Middle frontal gyrus (tissue), 1 donor: Measurements from ENCODE around the gene FOLR1.
"Not testable (repeated sequence)": the region's sequence is repeated elsewhere in the genome, so short reads cannot be mapped to it uniquely, and the experiment has no call there.

Source experiments
- DNase-seq: peaks from one replicate; pipeline ENCODE4 v3.0.0-alpha.2; 2015; ENCODE audit warnings: low spot score; ENCODE audit errors: extremely low spot score

The FOLR1 gene

DNA sequence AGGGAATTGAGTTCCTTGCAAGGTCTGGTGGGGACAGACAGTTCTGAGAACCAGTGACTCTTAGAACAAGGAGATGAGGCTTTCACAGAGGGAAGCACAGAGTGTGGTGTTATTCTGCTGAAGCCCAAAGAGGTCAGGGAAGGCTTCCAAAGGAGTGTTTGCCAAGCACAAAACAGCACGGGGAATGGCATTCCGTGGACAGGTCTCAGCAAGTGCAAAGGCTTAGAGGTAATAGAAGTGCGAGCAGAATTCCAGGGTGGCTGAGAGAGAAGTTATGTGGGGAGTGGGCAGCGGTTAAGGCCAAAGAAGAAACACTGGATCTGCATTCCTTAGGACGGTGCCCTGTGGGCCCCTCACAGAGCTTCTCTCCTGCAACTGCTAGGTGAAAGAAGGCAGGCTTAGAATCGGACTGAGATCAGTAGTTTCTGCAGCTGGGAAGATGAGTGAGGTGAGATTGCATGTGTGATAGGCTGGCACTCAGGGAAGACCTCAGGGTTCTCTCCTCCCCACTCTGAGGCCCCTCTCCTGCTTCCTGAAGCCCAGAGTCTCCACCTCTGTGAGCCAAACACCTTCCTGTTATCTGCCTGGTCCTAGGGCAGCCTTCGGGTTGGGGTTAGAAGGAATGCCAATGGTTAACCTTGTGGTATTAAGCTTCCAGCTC is 10.9 kb upstream of the FOLR1 start:
- DNase-seq, result not testable (repeated sequence)

- not testable (repeated sequence) for DNase-seq
These were observed 10.4 kb upstream of the FOLR1 start for GRCh38 chr11:72181553-72181958.

- DNase-seq, result no peak
These were observed 3.7 kb upstream of the FOLR1 start for GRCh38 chr11:72188267-72188666.

DNA sequence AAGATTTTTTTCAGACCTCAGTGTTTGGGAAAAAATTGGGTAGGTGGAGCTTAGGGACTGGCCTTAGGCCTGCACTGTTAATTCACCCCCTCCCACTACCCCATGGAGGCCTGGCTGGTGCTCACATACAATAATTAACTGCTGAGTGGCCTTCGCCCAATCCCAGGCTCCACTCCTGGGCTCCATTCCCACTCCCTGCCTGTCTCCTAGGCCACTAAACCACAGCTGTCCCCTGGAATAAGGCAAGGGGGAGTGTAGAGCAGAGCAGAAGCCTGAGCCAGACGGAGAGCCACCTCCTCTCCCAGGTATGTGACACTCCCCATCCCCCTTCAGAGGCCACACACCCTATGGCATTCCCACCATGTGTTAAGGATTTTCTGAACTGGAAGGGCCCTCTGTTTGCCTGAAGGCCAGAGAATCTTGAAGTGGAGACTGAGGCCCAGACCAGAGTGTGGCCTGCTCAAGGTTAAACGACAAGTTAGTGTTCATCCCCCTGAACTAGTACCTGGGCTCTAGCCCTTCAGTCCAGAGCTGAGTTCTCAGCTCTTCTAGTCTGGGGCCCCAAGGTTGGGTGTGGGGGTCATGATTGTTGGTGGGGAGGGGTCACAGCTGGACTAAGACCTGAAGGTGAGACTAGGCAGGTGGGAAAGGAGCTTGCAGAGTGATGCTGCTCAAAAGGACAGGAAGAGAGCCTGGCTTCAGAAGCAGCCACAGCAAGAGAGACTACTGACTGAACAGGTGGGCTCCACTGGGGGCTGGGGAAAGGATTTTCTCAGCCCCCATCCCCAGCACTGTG is 2.3 kb upstream of the FOLR1 start:
- no peak for DNase-seq

DNA sequence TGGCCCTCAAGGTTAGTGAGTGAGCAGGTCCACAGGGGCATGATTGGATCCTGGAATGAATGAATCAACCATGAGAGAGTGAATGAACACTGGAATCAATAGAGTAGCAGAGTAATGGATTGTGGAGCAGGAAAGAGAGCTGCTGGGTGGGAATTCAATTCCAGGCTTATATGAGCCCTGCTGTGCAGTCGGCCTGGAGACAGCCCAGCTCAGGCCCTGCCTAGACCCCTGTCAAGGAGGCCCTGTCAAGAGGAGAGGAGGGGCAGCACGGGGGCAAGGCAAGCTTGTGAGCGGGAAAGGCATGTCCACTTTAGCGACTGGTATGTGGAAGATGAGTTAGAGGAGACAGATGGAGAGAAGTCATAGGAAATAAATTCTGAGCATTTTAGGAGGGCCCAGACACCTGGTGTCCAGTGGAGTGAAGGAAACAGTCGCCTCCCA is 1.3 kb upstream of the FOLR1 start:
- DNase-seq, result no peak

GRCh38 chr11:72195518-72196270 is 3.8 kb downstream of the FOLR1 start:
- DNase-seq, result no peak

GRCh38 chr11:72201445-72201844 is 9.5 kb downstream of the FOLR1 start:
- not testable (repeated sequence) for DNase-seq

GRCh38 chr11:72202571-72202970 is 10.6 kb downstream of the FOLR1 start:
- DNase-seq, result no peak

GRCh38 chr11:72203163-72203562 is 11.2 kb downstream of the FOLR1 start:
- no peak for DNase-seq

DNA sequence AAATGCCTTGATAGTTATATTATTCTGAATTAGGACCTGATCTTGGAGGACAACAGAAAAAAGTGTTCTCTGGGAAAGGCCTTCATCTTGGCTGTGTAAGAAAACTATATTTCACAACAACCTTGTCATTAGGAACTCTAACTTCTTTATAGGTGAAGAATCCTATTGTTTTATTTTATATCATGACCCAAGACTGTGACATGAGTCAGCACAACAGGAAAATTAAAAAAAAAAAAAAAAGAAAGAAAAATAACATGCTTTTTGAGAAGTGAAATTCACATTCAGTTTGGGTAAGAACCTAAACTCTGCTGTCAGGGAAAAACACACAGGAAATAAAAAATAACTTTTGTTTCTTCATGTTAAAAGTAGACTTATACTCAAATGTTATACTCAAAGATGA is 12.9 kb downstream of the FOLR1 start:
- DNase-seq, result no peak

DNA sequence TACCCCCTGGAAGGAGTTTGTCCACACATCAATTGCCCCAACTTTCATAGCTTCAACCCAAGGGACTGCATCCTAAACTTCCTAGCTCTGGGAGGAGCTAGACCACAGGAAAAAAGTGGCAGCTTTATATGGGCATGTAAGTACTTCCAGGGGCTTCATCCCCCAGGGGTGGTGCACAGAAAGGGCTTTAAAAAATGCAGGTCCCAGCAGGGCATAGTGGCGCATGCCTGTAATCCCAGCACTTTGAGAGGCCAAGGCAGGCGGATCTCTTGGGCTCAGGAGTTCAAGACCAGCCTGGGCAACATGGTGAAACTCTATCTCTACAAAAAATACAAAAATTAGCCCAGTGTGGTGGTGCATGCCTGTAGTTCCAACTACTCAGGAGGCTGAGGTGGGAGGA is 14.9 kb downstream of the FOLR1 start:
- not testable (repeated sequence) for DNase-seq

DNA sequence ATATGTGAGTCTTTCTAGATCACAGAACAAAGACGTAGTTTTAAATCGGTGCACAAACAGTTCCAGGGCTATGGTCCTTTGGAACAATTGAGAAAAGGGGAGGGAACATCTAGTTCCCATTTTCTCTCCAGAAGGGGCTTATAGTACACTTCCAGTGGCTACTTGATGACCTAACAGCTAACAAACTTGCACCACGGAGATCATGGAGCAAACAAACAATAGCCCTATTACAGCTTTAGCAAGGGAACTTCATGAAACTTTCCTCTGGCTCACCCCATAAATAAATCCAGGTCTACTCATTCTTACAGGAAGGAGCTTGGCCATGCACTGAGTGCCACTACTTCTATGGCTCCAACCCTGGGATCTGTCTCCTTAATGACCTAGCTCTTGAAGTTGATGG is 16.3 kb downstream of the FOLR1 start:
- DNase-seq, result no peak

- DNase-seq, result no peak
These were observed 17.2 kb downstream of the FOLR1 start for GRCh38 chr11:72209101-72209500.

- DNase-seq, result no peak
These were observed 24.7 kb downstream of the FOLR1 start, which contains the start of gene FOLR2 for GRCh38 chr11:72216638-72217037. Gene FOLR2, plus strand, starts transcription at chr11:72216794. Its CDS starts 1,791 bp downstream, at chr11:72218585.

- DNase-seq, result no peak
These were observed 25.9 kb downstream of the FOLR1 start for GRCh38 chr11:72217841-72218240.

- DNase-seq, result no peak
These were observed 26.4 kb downstream of the FOLR1 start for GRCh38 chr11:72218251-72218745.

GRCh38 chr11:72220696-72221363 is 28.9 kb downstream of the FOLR1 start:
- DNase-seq, result no peak

DNA sequence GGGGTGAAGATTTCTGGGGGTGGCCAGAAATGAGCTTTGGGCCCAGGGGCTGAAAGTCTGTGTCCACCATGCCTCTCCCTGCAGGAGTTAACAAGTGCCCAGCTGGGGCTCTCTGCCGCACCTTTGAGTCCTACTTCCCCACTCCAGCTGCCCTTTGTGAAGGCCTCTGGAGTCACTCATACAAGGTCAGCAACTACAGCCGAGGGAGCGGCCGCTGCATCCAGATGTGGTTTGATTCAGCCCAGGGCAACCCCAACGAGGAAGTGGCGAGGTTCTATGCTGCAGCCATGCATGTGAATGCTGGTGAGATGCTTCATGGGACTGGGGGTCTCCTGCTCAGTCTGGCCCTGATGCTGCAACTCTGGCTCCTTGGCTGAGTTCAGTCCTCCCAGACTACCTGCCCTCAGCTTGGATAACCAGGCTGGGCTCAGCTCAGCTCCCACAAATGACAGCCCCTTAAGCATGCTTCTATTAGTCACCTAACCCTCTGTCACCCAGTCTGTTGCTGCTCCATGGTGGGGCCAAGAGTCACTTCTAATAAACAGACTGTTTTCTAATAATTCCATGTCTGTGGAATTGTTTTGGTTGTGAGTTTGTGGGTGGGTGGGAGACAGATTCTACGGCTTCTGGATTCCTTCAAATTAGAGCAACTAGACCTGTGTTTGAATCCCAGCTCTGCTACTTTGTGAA is 29.6 kb downstream of the FOLR1 start:
- no peak for DNase-seq

DNA sequence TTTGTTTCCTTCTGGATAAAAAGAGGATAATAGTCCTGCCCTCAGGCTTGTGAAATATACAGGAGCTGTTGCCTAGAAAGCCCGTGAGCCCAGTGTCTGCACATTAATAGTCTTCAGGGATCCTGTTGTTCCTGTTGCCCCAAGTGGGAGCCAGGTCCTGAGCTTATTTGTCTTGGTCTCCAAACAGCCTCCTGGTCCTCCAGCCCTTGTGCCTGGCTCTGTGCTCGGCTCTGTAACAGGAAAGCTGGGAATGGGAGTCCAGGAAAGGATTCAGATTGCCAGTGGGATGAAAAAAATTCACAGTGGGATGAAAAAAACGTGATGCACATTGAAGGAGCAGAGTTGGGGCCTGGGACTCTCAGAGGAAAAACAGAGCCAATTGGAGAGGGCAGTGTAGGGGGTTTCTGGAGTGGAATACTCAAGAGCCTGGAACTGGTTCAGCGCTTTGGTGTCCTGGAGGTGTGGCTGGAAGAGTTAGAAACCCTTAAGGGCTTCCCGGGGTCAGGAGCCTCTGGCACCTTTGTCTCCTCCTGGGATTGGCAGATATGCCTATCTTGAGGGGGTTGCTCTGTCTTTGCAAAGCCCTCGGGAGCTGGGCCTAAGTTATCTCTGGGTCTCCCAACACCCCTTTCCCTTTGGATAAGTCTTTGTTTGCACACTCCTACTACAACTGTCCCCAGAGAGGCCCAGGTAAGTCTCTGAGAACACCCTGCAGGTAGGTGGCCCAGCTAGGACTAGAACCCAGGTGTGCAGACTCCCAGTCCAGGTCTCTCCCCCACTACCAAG is 30.4 kb downstream of the FOLR1 start:
- no peak for DNase-seq
